Glomerular visceral epithelial cell (primary cell): ENCODE results near the gene ALOX5.

Experiments used
- DNase-seq: peaks from one replicate; pipeline ENCODE4 v3.0.0-alpha.2; 2016; ENCODE audit errors: extremely low spot score

ALOX5 gene

GRCh38 chr10:45443101-45444009, 69.3 kb downstream of the ALOX5 start:
- no peak for DNase-seq

DNA sequence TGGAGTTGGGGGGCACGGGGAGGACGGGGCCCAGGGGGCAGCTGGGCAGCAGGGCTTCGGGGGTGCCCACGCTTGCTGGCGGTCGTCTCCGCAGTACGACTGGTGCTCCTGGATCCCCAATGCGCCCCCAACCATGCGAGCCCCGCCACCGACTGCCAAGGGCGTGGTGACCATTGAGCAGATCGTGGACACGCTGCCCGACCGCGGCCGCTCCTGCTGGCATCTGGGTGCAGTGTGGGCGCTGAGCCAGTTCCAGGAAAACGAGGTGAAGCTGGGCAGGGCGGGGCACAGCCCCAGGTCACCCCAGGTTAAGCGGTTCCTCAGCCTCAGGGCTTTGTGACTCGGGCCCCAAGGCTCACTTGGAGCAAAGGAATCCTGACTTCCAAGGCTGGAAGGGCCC, 70.0 kb downstream of the ALOX5 start:
- no peak for DNase-seq

DNA sequence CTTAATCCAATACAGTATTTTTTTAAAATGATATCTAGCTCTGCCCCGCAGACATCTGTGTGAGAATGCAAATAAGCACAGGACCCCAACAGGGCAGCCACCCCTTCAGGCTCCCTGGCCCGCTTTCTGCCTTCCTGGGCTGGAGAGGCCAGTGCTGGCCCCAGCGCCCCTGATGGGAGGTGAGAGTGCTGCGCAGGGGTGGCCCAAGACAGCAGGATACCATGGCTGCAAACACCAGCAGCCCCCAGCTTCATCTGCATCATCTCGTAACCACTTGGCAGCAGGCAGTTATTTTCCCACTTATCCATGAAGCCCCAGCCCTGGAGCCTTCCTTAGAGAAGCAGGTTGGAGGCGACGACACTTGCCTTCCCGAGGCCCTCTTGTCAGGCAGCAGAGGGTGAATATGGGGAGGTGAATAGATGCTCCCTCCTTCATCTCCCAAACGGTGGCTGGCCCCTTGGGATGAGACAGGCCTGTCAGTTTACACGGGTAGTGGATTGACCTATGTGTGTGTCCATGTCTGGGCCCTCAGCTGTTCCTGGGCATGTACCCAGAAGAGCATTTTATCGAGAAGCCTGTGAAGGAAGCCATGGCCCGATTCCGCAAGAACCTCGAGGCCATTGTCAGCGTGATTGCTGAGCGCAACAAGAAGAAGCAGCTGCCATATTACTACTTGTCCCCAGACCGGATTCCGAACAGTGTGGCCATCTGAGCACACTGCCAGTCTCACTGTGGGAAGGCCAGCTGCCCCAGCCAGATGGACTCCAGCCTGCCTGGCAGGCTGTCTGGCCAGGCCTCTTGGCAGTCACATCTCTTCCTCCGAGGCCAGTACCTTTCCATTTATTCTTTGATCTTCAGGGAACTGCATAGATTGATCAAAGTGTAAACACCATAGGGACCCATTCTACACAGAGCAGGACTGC, 71.2 kb downstream of the ALOX5 start:
- no peak for DNase-seq

DNA sequence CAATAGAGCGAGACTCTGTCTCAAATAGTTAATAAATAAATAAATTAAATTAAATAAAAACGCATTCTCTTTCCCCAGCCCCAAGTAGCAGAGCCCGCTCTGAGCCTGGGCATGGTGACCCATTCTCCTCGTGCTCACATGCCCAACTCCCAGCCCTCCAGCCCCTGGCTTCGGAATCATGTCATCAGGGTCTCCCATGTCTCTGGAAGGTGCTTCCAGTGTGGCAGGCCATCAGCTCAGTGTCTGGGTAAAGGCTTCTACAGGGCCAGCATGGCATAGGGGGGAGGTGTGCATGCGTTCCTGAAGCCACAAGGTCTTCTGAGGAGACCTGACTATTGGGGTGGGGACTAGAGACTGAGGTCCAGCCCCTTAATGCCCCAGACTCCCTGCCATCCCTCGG, 72.8 kb downstream of the ALOX5 start:
- no peak for DNase-seq

DNA sequence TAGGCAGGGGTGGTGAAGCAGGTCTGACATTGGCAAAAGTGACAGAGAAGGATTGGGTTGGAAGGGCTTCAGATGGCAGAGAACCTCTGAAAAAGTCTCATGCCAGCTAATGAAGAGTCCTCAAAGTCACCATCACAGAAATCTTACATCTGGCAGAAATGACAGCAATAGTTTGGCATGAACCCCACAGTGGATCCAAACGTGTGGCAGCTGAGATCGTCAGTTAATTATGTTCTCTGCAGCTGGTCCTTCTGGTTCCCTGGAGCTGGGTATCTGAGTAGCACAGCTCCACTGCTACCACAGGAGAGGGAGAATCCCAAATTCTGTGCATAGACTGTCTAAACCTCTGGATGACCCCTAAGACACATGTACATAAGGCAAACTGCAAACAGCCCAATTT, 73.4 kb downstream of the ALOX5 start:
- DNase-seq: no peak

DNA sequence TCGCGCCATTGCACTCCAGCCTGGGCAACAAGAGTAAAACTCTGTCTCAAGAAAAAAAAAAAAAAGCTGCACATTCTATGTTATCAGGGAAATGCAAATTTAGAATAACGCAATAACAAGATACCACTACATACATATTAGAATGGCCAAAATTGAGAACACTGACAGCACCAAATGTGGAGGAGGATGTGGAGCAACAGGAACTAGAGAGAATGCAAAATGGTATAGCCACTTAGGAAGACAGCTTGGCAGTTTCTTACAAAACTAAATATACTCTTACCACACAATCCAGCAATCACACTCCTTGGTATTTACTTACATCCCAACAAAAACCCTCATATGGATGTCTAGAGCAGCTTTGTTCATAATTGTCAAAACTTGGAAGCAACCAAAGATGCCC, 76.8 kb downstream of the ALOX5 start:
- DNase-seq: no peak

DNA sequence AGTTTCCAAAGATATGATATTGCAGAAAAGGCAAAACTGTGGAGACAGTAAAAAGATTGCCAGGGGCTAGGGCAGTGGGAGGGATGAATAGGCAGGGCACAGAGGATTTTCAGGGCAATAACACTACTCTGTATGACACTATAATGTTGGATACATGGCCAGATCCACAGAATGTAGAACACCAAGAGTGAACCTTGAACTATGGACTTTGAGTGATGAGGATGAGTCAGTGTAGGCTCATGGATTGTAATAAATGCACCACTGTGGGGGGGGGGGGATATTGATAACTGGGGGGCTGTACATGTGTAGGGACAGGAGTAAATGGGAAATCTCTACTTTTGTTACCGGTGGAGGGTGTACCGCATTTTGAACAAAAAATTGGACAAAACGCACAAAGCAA, 77.4 kb downstream of the ALOX5 start:
- no peak for DNase-seq

- no peak for DNase-seq
Measured at GRCh38 chr10:45452268-45452667, 78.3 kb downstream of the ALOX5 start.

DNA sequence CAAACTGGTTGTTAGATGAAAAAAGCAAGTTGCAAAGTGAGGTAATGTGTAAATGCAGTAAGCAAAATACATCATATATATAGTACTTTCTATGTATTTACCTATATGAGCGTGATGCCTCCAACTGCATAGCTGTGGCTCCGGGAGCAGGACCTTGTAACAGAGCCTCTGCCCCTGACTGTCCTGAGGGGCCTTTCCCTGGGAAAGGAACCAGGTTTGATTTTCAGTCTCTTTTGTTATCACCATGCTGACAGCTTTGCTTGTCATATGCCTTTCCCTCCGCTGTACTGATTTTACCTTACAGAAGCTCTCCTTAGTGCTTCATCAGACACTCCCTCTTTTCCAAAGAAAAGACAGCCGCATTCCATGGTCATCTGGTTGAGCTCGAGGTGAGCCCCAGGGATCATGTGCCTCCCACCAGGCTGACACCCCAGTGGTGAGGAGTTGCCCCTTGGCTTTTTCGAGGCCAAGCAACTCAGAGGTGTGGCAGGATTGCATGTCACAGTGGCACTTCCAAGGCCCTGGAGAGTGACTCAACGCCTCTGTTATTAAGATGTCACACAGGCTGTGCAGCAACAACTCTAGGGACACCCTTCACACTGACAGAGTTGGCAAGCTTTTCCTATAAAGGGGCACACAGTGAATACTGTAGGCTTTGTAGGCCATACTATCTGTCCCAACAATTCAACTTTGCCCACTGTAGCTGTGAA, 78.9 kb downstream of the ALOX5 start:
- no peak for DNase-seq

- no peak for DNase-seq
Measured at GRCh38 chr10:45453639-45454255, 79.7 kb downstream of the ALOX5 start.

- DNase-seq: no peak
Measured at GRCh38 chr10:45454262-45454661, 80.2 kb downstream of the ALOX5 start.

DNA sequence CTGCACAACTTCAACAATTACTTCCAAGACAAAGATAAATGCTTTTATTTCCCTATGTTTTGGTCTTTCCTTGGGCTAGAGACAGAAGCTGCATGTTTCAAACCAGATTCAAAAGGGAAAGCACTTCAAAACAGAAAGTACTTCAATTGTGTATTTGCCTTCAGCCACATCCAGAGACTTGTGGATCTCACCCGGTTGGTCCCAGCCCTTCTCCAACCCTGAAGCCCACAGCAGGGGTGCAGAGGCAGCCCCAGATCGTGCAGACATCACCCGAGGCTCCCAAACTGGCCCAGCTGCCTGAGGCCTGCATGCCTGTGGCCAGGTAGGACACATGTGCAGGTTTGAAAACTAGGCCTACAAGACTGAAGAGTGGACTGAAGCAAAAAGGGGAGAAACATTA, 80.8 kb downstream of the ALOX5 start:
- DNase-seq: no peak

DNA sequence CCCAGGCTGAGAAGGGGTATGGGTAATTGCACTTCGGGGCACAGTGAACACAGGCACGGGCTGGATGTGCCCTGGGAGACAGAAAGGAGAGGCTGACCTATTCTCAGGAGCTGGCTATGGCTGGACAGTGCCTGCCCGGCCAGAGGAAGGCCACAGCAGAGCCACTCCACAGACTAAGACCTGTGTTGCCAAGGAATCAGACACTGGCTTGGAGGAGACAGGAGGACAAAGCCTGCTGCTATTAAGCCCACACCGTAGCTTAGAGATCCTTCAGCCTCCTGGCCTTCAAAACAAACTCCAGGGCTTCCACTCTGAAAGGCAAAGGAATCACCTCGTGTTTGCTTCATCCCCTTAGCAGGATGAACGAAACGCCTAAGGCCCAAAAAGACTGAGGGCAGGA, 82.2 kb downstream of the ALOX5 start:
- DNase-seq: no peak

DNA sequence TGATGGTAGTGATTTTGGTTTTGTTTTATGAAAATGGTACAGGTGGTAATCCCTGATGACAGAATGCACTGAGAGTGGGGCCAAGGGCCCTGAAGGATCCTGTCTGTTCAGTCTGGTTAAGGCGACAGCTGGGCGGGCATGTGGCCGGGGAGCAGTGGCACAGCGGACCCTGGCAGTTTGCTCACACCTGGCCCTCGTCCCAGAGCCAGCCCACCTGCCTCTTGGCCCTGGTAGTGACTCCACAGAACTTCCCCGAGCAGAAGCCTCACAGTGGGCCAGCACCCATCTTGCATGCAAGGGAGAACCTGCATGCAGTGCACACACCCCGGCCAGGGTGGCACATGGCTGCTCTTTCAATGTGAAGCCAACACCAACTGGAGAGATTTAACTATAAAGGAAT, 82.8 kb downstream of the ALOX5 start:
- DNase-seq: no peak

- no peak for DNase-seq
Measured at GRCh38 chr10:45457487-45457886, 83.5 kb downstream of the ALOX5 start.

- DNase-seq: no peak
Measured at GRCh38 chr10:45460235-45460878, 86.3 kb downstream of the ALOX5 start.

DNA sequence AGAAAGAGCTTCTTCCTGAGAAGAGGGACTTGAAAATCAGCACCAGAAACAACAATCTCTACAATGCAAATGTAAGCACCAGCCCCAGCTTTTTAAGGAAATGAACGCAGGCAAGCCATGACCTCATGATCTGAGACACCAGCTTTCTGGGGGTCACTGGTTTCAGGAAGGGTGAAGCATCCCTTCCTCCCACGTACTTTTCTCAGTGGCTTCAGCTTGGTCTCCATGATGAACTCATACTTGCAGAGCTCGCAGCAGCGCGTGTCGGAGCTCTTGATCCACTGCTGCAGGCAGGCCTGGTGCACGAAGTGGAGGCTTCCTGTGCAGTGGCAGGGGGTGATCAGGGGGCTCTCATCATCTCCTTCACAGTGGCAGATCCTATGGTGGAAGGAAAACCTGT, 87.0 kb downstream of the ALOX5 start:
- no peak for DNase-seq

DNA sequence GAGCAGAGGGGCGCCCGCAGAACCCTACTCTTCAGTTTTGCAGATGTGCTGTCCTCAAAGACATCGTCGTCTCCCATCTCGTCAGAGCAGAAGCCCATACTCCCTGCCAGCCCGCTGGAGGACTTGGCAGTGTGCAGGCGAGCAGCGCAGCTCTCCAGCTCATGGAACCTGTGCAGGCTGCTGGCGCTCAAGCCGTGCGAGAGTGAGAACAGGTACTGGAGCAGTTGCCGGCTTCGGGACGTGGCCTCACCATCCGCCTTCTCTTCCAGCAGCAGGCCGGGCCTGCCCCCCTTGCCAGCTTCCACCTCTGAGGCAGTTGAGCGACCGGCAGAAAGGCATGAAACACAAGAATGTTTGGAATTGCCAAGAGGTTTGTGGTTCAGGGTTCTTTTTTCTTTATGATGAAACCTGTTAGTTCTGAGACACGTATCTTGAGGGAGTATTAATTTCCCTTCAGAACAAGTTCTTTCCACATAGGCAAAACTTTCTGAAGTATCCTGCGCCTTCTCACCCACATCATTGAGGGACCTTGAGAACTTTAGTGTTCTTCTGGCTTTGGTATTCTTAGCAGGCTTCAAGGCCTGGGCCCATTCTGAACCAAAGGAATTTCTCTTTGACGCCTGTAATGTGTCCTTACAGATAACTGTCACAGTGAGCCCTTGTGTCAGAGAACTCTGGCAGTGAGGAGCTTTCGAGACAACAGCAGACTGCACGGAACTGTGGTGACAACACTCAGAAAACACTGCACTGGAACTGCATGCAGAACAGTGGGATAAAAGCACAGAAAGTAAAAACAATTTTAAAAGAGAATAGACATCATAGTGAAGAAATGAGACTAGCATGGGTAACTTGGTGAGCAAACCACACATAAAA, 89.5 kb downstream of the ALOX5 start:
- peak; percentile 5 for DNase-seq

GRCh38 chr10:45464958-45465567, 91.0 kb downstream of the ALOX5 start:
- DNase-seq: peak; percentile 70

GRCh38 chr10:45466784-45467183, 92.8 kb downstream of the ALOX5 start:
- DNase-seq: no peak
